SW 1271 (cell line): ENCODE measurements around the gene NATD1.

Source experiments
- DNase-seq, 2 experiments: peaks; one replicate each; lab custom pipeline; 2025; lab: John Stamatoyannopoulos, UW

Gene NATD1

DNA sequence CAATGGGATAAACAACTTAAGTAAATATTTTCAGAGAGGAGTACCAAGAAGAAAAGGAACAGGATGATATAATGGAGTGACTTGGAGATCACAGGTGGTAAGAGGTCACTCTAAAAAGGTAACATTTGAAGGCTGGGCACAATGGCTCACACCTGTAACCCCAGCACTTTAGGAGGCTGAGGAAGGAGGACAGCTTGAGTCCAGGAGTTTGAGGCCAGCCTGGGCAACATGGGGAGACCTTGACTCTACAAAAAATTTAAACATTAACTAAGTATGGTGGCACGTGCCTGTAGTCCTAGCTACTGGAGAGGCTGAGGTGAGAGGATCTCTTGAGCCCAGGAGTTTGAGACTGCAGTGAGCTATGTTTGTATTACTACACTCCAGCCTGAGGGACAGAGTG is 35.9 kb downstream of the NATD1 start:
- no peak for DNase-seq

DNA sequence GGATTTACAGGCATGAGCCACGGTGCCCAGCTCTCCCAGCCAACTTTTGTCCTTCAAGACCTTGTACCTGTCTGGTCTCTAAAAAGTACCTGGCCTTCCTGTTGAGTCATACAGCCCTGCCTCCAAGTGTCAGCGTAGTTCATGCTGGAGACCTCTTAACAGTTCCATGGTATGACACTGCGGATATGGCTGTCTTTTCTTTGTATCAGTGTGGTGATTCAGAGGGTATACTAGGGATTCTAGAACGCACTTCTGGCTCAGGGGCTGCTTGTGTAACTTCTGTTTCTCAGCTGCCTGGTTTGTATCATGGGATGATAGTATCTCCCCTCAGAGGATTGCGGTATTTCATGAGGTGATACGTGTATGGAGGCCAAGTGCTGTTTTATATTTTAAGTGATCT is 37.3 kb downstream of the NATD1 start:
- DNase-seq: no peak

DNA sequence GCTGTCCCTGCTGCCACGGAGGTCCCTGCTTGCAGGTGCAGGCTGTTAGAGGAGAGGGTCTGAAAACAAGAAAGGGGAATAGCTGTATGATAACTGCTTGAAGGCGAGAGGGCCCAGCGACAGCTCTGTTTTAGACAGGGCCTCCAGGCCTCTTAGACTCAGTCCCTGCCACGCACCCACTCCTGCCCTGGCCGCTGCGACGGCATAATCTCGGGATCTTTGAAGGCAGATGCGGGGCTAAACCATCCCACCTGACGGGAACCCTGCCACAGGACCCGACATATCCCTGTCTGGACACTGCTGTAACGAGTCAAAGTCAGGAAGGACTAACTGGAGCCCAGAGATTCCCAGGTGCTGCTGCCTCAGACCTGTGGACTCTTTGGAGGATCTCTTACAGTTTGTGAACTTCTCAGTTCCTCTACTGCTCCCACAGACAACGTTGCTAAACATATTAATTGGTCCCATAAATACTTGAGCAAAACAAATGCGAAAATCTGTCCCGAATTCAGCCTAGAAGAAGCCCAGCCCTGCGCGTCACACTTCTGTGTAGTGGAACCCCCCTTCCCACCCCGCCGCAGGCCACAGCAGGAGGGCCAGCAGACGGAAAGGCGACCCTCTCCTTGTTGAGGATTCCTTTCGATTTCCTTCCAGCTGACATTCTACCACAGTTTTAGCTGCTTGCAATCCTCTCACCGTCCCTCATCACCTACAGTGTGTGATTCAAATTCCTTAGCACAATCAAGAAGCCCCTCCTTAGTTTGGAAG is 38.3 kb downstream of the NATD1 start:
- DNase-seq: no peak

DNA sequence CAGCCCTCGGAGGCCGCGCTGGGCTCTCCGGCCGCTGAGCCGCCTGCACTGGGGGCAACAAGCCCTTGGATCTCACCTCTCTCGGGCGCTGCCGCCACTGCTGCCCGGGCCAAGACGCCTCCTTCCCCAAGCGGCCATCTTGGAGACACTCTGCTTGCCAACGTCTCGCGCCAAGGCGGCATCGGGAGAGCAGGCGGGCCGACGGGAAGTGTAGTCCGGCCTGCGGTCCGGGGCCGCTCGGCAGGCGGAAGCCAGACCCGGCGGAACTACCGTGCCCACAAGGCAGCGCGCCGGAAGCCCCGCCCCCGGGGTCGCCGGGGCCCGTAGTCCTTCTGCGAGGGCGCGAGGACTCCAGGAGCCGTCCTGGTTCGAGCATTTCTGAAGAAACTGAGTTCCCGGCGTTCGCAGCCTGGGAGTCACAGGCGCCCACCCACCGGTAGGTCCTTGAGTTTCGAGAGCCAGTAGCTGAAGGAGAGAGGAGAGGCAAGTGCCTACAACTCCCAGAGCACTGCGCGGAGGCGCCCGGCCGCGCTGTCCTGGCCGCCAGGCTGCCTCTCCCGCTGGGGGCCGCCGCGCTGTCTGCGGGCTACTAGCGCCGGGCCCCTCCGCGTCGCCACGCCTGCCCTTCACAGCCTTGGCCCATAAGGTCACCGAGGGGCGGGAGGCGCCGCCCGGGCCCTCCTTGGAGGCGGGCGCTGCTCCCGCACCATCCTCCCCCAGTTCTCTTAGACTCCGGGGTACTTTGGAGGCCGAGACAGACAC is 39.0 kb downstream of the NATD1 start, which contains the start of gene TMEM11:
Gene TMEM11 (minus strand): TSS at position 147 of the 762 bp plus-strand sequence. CDS start 9 bp downstream, at position 138.
- DNase-seq: peak; percentile 92 to 95

DNA sequence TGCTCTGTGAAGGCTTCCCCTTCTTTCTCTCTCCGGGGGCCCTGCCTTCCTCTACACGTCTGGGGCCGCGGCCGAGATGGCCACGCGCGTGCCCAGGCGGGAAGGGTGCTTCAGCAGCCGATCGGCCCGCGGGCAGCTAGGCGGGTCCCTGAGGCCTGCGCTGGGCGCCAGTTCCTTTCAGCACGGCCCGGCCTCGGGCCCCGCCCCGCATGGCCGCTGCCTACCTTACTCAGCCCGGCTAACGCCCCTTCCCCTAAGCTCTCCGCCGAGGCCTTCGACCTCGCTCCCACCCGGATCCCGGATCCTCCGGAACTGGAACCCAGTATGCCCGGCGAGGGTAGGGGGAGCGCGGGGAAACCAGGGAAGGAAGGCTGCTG is 39.6 kb downstream of the NATD1 start:
- DNase-seq: no peak

DNA sequence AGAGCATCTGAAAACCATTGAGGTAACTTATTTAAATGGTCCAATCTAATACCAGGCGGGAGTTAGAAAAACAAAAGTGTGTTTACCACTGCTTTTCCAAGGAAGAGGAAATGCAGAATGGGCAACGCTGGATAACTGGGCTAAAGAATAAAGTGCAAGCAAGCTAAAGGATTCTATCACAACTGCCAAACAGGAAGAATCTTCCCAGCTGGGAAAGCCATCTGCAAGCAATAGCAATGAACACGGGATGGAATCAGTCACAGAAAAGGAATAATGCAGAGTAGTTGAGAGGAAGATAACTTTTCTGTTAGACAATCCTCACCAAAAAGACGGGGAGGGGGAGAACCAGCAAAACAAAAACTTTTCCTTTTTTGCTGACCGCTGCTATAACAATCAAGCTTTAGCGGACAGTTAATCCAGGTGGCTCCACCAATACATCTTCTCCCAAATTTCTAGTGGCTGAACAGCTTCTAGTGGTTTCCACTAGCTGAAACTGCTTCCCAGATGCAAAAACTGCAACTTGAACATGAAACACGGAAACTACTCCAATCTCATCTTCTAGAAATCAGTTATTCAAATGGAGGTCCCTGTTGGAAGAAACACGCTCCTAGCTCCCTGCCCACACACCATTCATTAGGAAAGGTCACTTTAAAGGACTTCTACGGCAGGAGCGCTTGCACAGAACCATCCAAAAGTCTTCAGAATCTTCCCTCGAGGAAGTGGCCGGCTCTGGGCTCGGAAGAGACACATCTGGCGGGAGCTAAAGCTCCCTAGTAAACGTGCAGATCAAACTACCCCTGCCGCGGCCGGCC is 40.2 kb downstream of the NATD1 start:
- no peak for DNase-seq

DNA sequence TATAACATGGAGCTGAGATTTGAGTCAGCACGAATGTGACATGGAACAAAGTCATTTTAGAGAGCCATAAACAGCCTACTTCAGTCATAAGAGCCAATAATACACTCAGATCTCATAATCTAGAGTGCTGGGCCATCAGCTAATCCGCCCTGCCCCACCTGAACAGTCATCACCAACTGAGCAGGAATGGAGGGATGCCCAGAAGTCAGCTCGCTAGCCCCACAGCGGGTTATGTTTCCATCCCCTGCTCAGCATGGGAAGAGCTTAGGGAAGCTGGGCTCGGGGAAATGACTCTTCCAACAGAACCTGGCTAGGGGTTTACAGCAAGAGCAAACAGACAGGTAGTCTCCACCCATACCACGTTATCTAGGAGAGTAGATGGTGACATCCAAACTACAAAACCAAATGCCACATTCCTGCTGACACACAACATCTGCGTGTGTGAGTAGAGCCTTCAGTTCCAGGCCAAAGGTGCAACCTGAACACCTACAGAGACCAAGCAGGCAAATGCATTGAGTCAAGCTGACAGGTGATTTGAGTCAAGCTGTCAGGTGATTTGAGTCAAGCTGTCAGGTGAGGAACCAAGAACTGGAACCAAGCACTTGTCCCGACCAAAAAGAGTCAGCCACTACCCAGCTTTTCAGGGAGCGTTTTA is 41.3 kb downstream of the NATD1 start:
- DNase-seq: no peak

DNA sequence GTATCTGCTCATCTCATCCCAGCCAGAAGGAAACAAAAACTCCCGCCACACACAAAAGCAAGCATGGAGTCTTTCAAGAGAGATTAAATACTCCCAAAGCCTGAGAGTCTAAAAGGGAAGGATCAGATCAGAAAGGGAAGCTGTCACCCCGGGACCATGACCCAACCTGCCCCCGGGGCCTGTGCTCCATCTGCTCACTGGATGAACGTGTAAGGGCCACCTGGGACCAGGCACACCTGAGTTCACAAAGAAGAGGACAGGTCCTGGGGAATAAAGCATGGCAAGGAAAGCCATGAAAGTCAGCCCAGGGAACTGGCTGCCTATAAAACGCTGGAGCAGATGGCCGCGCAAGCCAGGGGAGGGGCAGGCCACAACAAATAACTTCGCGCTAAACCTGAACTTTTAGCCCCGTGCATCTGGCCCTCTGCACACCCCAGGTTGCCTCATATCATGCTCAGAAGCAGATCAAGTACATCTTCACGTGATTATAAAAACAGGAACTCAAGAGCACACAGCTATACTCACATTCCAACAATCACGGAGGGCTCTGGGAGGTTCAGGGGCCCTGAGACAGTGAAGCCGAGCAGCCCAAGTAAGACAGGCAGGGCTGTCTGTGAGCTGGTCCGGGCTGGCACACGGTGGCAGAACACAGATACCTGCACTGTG is 42.7 kb downstream of the NATD1 start:
- DNase-seq: no peak

DNA sequence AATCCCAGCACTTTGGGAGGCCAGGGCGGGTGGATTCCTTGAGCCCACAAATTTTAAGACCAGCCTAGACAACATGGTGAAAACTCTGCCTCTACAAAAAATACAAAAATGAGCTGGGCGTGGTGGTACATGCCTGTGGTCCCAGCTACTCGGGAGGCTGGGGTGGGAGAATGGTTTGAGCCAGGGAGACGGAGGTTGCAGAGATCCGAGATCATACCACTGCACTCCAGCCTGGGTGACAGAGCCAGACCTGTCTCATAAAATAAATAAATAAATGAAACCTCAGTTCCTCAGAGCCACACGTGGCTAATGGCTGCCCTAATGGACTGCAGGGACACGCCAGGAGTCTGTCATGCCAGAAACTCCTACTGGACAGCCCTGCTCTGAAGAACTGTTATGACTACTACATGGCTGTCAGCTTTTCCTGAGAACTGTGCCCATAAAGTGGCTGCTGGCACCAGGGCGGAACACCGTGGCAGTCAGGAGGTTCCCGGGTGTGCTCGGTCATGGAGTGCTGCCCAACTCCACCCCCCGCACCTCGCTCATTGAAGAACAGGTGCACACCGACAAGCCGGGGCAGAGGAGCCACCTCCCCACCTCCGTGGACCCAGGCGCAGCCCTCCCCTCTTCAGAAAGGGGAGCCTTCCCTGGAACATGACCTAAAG is 43.6 kb downstream of the NATD1 start:
- no peak for DNase-seq

DNA sequence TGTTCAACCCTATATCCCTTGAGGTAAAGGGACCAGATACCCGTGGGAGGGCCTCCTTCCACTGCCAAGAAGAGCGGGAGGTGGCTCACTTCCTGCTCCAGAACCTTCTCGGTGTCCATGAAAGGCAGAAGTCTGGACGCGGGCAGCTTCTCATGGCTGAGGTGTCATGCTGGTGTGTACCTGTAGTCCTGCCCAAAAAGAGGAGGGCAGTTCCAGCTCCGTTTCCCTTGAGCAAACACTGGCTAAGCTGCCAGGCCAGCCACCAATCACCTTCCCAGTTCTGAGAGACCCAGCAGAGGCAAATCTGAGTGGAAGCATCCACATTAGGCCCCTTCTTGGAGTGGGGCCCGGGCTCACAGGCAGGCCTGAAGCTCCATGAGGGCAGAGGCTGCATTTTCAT is 44.9 kb downstream of the NATD1 start:
- no peak for DNase-seq

DNA sequence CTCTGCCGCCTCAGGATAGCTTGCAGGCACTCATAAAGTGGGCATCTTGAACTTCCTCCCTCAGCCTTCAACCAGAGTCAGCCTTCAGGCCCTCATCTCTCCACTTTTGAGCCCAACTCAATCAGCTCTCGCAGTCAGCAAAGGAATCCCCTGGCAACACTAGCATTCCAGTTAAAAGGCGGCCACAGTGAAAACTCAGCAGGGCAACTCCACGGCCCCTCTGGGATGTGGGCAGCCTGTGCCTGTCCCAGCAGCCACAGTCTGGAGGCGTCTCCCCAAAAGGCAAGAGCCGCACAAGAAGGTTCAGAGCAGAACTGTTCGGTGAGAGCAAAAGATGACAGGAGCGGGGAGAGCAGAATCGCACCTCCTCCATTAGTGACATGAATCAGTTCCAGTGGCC is 48.3 kb downstream of the NATD1 start:
- DNase-seq: no peak

DNA sequence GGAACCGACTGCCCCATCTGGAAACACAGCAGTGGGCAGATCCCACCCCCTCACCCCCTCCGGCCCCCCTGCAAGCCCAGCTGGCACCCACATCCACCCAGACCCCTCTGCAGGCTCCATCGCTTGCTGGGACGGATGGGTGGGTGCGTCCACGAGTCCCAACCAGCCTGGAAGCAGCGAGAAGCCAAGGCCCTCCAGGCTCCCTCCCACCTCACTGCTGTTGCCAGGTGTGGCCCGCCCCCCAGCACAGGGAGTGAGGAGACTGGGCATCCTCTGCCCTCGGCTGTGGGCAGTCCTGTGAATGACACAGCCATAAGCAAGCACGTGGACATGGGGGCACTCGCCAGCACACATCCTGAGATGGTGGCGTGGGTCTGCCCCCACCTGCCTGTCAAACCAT is 50.7 kb downstream of the NATD1 start:
- DNase-seq: no peak

DNA sequence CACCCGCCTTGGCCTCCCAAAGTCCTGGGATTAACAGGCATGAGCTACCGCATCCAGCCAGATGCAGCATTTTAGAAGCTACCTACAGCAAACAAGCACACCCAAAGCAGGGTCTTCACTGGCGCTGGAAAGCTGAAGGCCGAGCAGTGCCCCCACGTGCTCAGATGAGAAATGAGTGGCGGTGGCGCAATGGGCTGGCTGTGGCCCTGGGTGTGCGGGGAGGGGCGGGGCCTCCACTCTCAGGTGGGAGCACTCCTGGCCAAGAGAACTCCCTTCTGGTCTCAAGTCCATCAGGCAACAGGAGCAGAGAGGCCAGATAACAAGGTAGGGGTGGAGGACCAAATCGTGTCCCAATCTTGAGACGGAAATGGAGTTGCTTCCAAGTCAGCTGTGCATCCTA is 51.3 kb downstream of the NATD1 start:
- DNase-seq: no peak

DNA sequence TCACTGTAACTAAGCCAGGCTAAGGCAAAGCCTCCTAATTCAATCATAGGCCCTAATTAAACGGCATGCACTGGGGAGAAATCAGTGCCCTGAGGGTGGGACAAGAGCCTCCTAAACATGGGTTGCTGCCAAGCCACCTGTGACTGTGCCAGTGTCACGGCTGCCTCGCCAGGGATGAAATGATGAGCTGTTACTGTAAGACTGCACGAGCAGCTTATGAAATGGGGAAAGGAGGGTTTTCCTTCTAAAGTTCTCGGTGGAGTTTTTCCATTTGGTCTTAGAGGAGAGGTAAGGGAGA is 52.0 kb downstream of the NATD1 start:
- no peak for DNase-seq

DNA sequence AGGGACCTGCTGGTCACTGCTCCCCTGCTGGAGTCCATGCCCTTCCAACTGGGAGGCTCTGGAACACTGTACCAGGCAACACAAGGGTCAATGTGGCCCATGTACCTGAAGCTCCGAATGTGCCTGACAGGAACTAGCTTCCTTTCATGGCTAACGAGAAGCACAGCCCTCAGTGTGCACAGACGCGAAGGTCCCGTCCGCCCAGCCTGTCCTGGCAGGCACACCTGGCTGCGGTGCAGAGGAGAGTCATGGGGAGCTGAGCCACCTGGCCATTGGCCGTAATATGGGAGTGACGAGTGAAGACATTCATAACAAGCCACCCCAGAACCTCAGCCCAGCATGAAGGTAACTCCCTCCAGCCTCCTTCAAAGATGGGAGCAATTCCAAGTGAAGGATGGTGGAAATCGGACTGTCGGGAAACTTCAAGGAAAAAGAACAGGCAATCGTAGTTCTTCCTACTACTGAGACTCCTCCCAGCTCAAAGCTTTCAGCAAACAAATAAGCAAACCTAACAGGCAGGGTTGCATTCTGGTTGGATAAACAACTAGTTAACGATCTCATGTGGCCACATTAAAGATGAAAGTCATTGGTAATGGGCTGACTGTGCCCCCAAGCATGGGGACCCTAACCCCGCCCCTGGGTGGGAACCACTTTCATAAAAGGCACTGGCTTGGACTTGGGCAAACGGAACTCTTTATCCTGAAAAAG is 52.5 kb downstream of the NATD1 start:
- no peak for DNase-seq

DNA sequence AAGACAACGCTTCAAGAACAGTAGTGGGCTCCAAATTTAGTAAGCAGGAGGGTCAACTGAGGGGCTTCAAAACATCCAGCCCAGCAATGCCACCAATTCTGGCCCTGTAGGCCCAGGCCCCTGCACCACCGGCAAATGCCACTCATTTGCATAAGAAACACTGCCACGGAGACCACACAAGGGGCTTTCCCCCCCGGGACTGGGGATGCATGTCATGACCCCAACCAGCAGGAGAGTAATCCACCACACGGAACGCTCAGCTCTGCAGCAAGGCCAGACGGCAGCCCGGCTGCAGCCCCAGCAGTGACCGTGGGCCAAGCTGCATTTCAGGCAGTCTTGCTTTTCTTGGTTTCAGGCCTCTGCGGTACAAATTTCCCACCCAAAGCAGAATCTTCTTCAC is 53.4 kb downstream of the NATD1 start:
- no peak for DNase-seq

DNA sequence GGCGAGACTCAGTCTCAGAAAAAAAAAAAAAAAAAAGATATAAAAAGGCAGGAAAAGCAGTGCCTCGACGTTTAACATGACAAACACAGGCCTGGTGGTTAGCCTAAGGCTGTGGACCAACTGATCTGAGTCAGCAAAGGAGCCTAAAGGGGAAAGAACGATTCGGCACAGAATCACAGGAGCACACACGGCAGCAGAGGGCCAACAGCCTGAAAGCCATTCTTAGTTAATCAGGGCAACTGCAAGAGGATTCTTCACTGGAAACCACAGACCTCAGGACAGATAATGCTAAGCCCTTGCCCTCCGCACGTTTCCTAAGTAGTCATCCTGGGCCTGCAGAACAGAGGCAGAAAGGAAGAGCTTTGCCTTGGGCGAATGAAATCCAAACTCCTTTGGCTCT is 53.9 kb downstream of the NATD1 start:
- DNase-seq: no peak

DNA sequence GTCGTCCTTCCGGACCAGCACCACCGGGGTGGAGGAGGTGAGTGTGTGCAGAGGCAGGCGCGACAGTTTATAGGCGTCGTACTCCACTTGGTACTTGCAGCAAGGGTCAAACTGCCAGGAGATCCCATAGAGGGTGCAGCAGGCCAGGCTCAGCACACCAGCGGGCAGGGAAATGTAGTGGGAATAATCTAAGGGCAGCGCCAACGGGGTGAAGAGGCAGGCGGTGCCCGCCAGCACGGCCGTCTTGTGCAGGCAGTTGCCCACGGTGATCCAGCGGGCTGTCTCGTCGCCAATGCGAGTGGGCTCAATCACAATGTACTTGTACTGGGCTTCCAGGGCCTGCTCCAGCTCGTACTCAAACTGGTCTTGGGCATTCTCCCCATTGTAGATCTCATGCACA is 54.8 kb downstream of the NATD1 start:
- DNase-seq: no peak

DNA sequence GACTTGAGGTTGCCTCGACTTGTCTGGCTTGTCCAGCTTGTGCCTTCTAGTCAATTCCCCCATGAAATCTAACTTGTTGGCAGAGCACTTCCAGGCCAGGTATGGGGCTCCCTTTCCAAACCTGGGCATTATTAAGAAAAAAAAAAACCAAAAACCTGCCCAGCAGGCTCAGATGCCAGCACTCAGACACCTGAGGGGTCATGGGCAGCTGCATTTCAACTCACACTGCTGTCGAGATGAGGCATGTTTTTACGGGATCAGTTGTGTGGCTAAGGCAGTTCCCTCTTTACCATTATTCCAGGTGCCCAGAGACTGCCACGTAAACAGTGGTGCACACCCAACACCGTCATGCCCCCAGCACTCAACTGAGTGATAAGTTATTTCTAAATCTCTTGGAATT is 57.1 kb downstream of the NATD1 start:
- no peak for DNase-seq

DNA sequence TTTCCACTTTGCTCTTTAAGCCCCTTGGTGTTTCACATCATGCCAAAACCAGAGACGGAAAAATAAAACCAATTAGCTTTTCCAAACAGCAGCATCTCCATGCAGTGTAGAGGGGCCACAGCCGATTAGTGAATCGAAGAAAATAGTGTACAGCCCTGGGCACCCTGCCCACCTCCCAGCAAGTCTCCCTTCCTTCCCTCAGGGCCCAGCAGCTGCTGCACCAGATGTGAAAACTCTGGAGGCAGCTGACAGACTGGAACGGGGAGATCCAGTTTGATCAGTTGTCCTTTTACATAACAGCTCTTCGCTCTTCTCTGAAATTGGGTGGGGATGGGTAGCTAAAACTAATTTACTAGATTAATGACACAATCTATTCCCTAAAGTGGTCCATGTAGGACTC is 58.5 kb downstream of the NATD1 start:
- no peak for DNase-seq

DNA sequence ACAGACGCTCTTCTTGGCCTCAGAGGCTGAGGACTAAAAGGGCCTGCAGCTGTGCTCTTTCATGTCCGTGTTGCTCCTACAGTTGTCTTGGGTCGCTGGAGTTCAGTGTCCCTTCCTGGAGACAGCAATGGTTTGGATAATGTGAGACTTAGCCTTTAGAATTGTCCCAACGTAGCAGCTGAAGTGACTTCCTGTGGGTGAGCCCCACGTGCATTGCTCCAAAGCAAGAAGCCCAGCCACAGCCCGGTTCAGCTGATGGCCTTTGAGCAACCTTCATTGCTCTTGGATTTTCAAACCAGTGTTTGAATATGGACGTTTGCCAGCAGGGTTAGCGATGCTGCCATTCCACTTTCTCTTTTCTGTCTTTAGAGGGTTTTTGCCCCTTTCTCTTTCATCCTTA is 59.0 kb downstream of the NATD1 start:
- no peak for DNase-seq
